GM12878 (cell line): ENCODE results near the gene BTBD6. TPM values are rescaled to one million over a fixed set of nuclear protein-coding genes. Genes with fewer than 3 reads are reported as not detected.

Experiments
- ATAC-seq: fragments of 200-7000 bp; cut with Tn5 transposase; 3 replicates; pipeline ENCODE4 v1.9.1; 2020; ENCODE audit warnings: mild to moderate bottlenecking, moderate library complexity
- BruUV-seq: library from RNA; stranded (reverse); fragments of 400-500 nt; replicated peaks from 2 replicates; lab custom pipeline; 2021; lab: Mats Ljungman, UMichigan
- CTCF ChIA-PET: fragments of 300-600 bp; sonication (Branson Sonifier 250); formaldehyde crosslinking; extraction: SDS; loops from one replicate; lab custom pipeline; 2021; ENCODE audit warnings: inconsistent platforms; lab: Yijun Ruan, JAX
- POLR2A ChIA-PET: fragments of 350-600 bp; formaldehyde crosslinking; extraction: SDS; loops from one replicate; lab custom pipeline; 2021; ENCODE audit warnings: inconsistent platforms; lab: Charles Lee
- RAD21 ChIA-PET: fragments of 300-600 bp; sonication (Branson Sonifier 250); formaldehyde crosslinking; loops from one replicate; lab custom pipeline; 2023; ENCODE audit warnings: antibody characterized with exemption; ENCODE audit not compliant: unreplicated experiment; lab: Charles Lee
- SMC1A ChIA-PET: fragments of 300-600 bp; sonication (Branson Sonifier 250); formaldehyde crosslinking; loops from one replicate; lab custom pipeline; 2023; ENCODE audit not compliant: unreplicated experiment, uncharacterized antibody; lab: Charles Lee
- DNase-seq: peaks from one replicate; pipeline ENCODE4 v3.0.0-alpha.2; 2011; ENCODE audit warnings: low read depth, low spot score
- FAIRE-seq: peaks from 3 replicates; lab custom pipeline; 2011; peaks lifted over from hg19 to GRCh38; lab: Jason Lieb, UNC
- H2AFZ ChIP-seq: 2 replicates; pipeline ENCODE4 v1.6.0; 2011; ENCODE audit warnings: low read depth, low read length, control low read depth; ENCODE audit not compliant: control insufficient read depth
- H3K27ac ChIP-seq: 2 replicates; pipeline ENCODE4 v1.5.1; 2011; ENCODE audit warnings: control low read depth; ENCODE audit not compliant: control insufficient read depth, insufficient read depth
- H3K27me3 ChIP-seq, 2 experiments: replicated peaks in 1 of 2; 2 replicates each; pipeline versions ENCODE4 v1.6.0 to v1.6.1; 2011; ENCODE audit warnings: low read length in 1 of 2; ENCODE audit not compliant: control insufficient read depth in 2 of 2, insufficient read depth in 2 of 2
- H3K36me3 ChIP-seq, 2 experiments: 2 replicates each; pipeline ENCODE4 v1.5.1; 2011; ENCODE audit warnings: low read length in 1 of 2; ENCODE audit not compliant: control insufficient read depth in 2 of 2, insufficient read depth in 2 of 2
- H3K4me1 ChIP-seq: 2 replicates; pipeline ENCODE4 v1.6.1; 2011; ENCODE audit warnings: mild to moderate bottlenecking, low read length, moderate library complexity, mixed read lengths; ENCODE audit not compliant: control insufficient read depth, insufficient read depth
- H3K4me2 ChIP-seq: 2 replicates; pipeline ENCODE4 v1.6.0; 2011; ENCODE audit warnings: control low read depth; ENCODE audit not compliant: control insufficient read depth, insufficient read depth
- H3K4me3 ChIP-seq: fragments of 200-600 bp; sonication (generic); 2 replicates; pipeline ENCODE4 v1.5.1; 2016
- H3K79me2 ChIP-seq: 2 replicates; pipeline ENCODE4 v1.6.0; 2011; ENCODE audit warnings: low read length; ENCODE audit not compliant: control insufficient read depth, insufficient read depth
- H3K9ac ChIP-seq: 2 replicates; pipeline ENCODE4 v1.8.0; 2011; ENCODE audit warnings: low read length, control low read depth, mixed read lengths; ENCODE audit not compliant: control insufficient read depth, insufficient read depth
- H3K9me3 ChIP-seq: replicated peaks from 3 replicates; pipeline ENCODE4 v1.5.1; 2011; ENCODE audit warnings: mild to moderate bottlenecking, low read length; ENCODE audit not compliant: control insufficient read depth, insufficient read depth
- H4K20me1 ChIP-seq: 2 replicates; pipeline ENCODE4 v1.6.0; 2011; ENCODE audit not compliant: control insufficient read depth, insufficient read depth
- CEBPZ ChIP-seq: fragments of 150-350 bp; IDR thresholded peaks from 2 replicates; pipeline ENCODE4 v1.6.1; 2016; ENCODE audit warnings: low read depth, low read length
- CHD1 ChIP-seq: IDR thresholded peaks from 2 replicates; pipeline ENCODE4 v1.6.1; 2012; ENCODE audit warnings: low read depth, low read length, improper control_type of control experiment
- CTCF ChIP-seq, 3 experiments: IDR thresholded peaks in 2 of 3; conservative IDR thresholded peaks in 1 of 3; 2 replicates each; pipeline ENCODE4 v1.5.1; 2011; ENCODE audit warnings: low read depth in 3 of 3, low read length in 3 of 3, mild to moderate bottlenecking in 3 of 3, control low read depth in 2 of 3, moderate library complexity in 2 of 3, inconsistent platforms in 1 of 3, mixed read lengths in 1 of 3; ENCODE audit not compliant: control insufficient read depth in 2 of 3, insufficient read depth in 1 of 3; ENCODE audit errors: extremely low read depth in 1 of 3
- FOS ChIP-seq: IDR thresholded peaks from 3 replicates; pipeline ENCODE4 v1.6.1; 2011; ENCODE audit warnings: borderline replicate concordance; ENCODE audit not compliant: insufficient read length; ENCODE audit errors: extremely low read depth
- IKZF1 ChIP-seq: fragments of 450-650 bp; conservative IDR thresholded peaks from 2 replicates; pipeline ENCODE4 v1.6.1; 2017; ENCODE audit warnings: antibody characterized with exemption, mild to moderate bottlenecking
- RAD21 ChIP-seq: IDR thresholded peaks from 2 replicates; pipeline ENCODE4 v1.6.1; 2011; ENCODE audit warnings: mild to moderate bottlenecking, low read depth, low read length, moderate library complexity; ENCODE audit not compliant: insufficient read depth
- SMC3 ChIP-seq: IDR thresholded peaks from 2 replicates; pipeline ENCODE4 v1.6.1; 2011; ENCODE audit warnings: low read length, improper control_type of control experiment, borderline replicate concordance
- TCF7 ChIP-seq: IDR thresholded peaks from 2 replicates; pipeline ENCODE4 v1.6.1; 2014; ENCODE audit warnings: antibody characterized with exemption, borderline replicate concordance
- WGBS: methylation state at CpG from one replicate; pipeline ENCODE4 v1.1.6; 2016; ENCODE audit warnings: low lambda C conversion rate; ENCODE audit not compliant: insufficient replicate concordance, insufficient coverage; ENCODE audit errors: missing lambda C conversion rate; 5-methylcytosine and 5-hydroxymethylcytosine counted together
- in situ Hi-C: fragments of 300-500 bp; cut with MboI; formaldehyde crosslinking; loops from 9 replicates; pipeline ENCODE4 v1.14.3; 2018; ENCODE audit warnings: mixed read lengths
- intact Hi-C: fragments of 100-400 bp; cut with micrococcal nuclease; formaldehyde crosslinking; loops from one replicate; pipeline ENCODE4 v1.14.2; 2022; ENCODE audit not compliant: unreplicated experiment
- polyA plus RNA-seq, 11 experiments: library from polyadenylated mRNA; depleted of rRNA in 4 of 11; unstranded in 6 of 11; stranded (reverse) in 5 of 11; fragments of >200 nt; fragmentation: Nextera tagmentation in 4 of 11; fragmentation: Illumina TruSeq in 1 of 11; extraction: Ambion mirVana in 4 of 11; extraction: Trizol in 1 of 11; gene quantifications; 1 replicate in 1 of 11; 2 replicates in 10 of 11; pipeline versions ENCODE4 v1.2.1 to v1.2.3, GENCODE V29; 2011 to 2016; ENCODE audit warnings: inconsistent platforms in 2 of 11, missing spikeins in 2 of 11, low read depth in 1 of 11
- total RNA-seq, 4 experiments: library from RNA; depleted of rRNA in 3 of 4; stranded (reverse); fragments of >200 nt in 3 of 4; fragmentation: Illumina TruSeq in 1 of 4; extraction: Trizol in 1 of 4; gene quantifications; 2 replicates each; pipeline versions ENCODE4 v1.2.1 to v1.2.3, GENCODE V29; 2013 to 2021

Gene BTBD6
- total and polyA plus RNA-seq, 10 of the 15 experiments (the other 5 are each of a cell fraction or from before 2014, with no cell fraction given), result 1.4 to 36.5 (median 15.8) TPM

GRCh38 chr14:105281371-105282097 lies 33.2 kb downstream of the BTBD6 start:
- peak; percentile 66; the same call in 1 of the 2 replicates for TF ChIP-seq TCF7
- TF ChIP-seq CEBPZ, result no peak
- peak; percentile 56 to 72 (median 70) for TF ChIP-seq CTCF (IDR thresholded peaks at IDR 0.05 in 2 of 3, conservative IDR thresholded peaks at IDR 0.05 in 1 of 3; ENCODE audit: control insufficient read depth in 2 of 3, extremely low read depth in 1 of 3, insufficient read depth in 1 of 3, low read depth in 3 of 3, low read length in 3 of 3)
- peak; percentile 44; the same call in 1 of the 2 replicates for TF ChIP-seq SMC3
- TF ChIP-seq IKZF1, result no peak
- peak; percentile 67 for TF ChIP-seq RAD21
- no peak for TF ChIP-seq CHD1
- TF ChIP-seq FOS, result no peak
- 93% methylated on average over 23 of the region's 23 CpGs for WGBS
- intact Hi-C loops, result loop anchor here (2.0 kb wide), 2 partner anchors 79 to 189 kb away; no protein-coding TSS in a partner anchor
- Histone ChIP-seq H3K4me1 (no peaks in the 10 kb centered on the region; the same call in 1 of the 2 replicates), H3K9ac (no peak overlapping the region), H3K27ac (no peak overlapping the region), H3K36me3 (peaks cover 0 to 16% of the 10 kb centered on the region in 2 experiments; a peak in 3 of 4 replicates), H3K27me3 (no peaks in the 10 kb centered on the region), H3K79me2 (peaks cover 6% of the 10 kb centered on the region), H3K9me3 (no peaks in the 10 kb centered on the region), H4K20me1 (no peaks in the 10 kb centered on the region; the same call in 1 of the 2 replicates), H3K4me2 (no peak overlapping the region), H2AFZ (no peak overlapping the region), H3K4me3 (no peak overlapping the region)
- peak; percentile 59 for FAIRE-seq
- no peak for DNase-seq
- ATAC-seq, result peak; percentile 55
- no TSS peak for BruUV-seq
- ChIA-PET POLR2A (interaction anchor here (1.7 kb wide), 1 partner anchor 194 kb away, joined by 3 read pairs; no protein-coding TSS in a partner anchor), RAD21 (interaction anchor here (1.1 kb wide), 1 partner anchor 191 kb away, joined by 4 read pairs; no protein-coding TSS in a partner anchor), CTCF (interaction anchor here (1.2 to 2.7 kb wide), 4 partner anchors 11 to 71 kb away, joined by 3 to 9 read pairs (median 4); no protein-coding TSS in a partner anchor), SMC1A (no interaction called here)
- in situ Hi-C loops, result no loop called here
